22Rv1 (cell line): ENCODE measurements around the gene TBC1D2B.

Experiments
- CTCF ChIP-seq: fragments of 450-650 bp; IDR thresholded peaks from 2 replicates; pipeline ENCODE4 v1.5.1; 2017; ENCODE audit warnings: mild to moderate bottlenecking
- ZFX ChIP-seq: fragments of 450-650 bp; IDR thresholded peaks from 2 replicates; pipeline ENCODE4 v1.6.1; 2017; ENCODE audit warnings: antibody characterized with exemption, borderline replicate concordance

GRCh38 chr15:78069052-78069414, 8.5 kb downstream of the TBC1D2B start:
- TF ChIP-seq CTCF, result no peak
- TF ChIP-seq ZFX, result no peak
